HG03558 (cell line): ENCODE results near the gene ANKRD40.

Experiments used
- ATAC-seq: cut with Tn5 transposase; IDR thresholded peaks from one replicate; pipeline ENCODE4 v1.9.1; 2021; ENCODE audit warnings: moderate number of reproducible peaks; ENCODE audit not compliant: unreplicated experiment; ENCODE audit errors: extremely low read depth

The ANKRD40 gene

GRCh38 chr17:50657054-50657453 is 50.7 kb downstream of the ANKRD40 start:
- ATAC-seq = no peak

GRCh38 chr17:50656509-50656908 is 51.2 kb downstream of the ANKRD40 start:
- no peak for ATAC-seq

GRCh38 chr17:50653738-50654137 is 54.0 kb downstream of the ANKRD40 start:
- ATAC-seq = no peak

- ATAC-seq = no peak
Observed at GRCh38 chr17:50651661-50652060, 56.1 kb downstream of the ANKRD40 start.

GRCh38 chr17:50649042-50649908 is 58.4 kb downstream of the ANKRD40 start:
- no peak for ATAC-seq

GRCh38 chr17:50647187-50647586 is 60.5 kb downstream of the ANKRD40 start:
- ATAC-seq = no peak

- no peak for ATAC-seq
Observed at GRCh38 chr17:50645748-50646682, 61.7 kb downstream of the ANKRD40 start.
